GM21515 (cell line): ENCODE data around the gene RBMS3.
"Not testable (repeated sequence)": the region's sequence is repeated elsewhere in the genome, so short reads cannot be mapped to it uniquely, and the experiment has no call there.

Experiments
- ATAC-seq: cut with Tn5 transposase; IDR thresholded peaks from one replicate; pipeline ENCODE4 v1.9.1; 2021; ENCODE audit not compliant: unreplicated experiment

RBMS3 gene

GRCh38 chr3:29514912-29515311, 234.0 kb downstream of the RBMS3 start:
- ATAC-seq = no peak

DNA sequence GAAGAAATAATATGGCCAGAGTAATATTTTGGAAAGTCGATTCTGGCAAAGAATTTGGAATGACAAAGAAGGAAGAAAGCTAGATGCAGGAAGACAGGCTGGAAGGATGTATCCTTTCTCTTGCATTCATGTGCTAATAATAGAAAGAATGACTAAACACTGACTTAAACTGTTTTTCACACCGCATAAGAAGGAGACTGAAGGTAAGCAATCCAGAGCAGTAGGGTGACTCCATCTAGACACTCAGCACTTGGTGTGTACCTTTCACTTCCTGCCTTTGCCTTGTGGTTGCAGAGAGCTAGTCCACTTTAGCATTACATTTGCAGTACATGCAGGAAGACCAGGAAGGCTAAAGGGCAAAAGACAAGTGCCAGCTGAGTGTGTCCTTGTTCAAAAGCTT, 234.6 kb downstream of the RBMS3 start:
- ATAC-seq = no peak

DNA sequence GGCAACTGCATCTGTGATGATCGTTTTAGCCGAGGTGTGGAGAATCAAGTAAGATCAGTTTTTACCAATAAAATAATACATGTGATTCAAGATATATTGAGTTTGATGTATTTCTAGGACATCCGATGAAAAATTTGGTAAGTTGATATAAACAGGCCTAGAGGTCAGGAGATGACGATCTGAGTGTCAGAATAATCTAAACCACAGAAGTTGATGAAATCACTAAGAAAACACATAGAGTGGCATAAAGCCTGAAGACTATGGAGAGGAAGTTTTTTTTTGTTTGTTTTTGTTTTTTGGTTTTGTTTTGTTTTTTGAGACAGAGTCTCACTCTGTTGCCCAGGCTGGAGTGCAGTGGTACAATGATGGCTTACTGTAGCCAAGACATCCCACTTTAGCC, 235.3 kb downstream of the RBMS3 start:
- no peak for ATAC-seq

DNA sequence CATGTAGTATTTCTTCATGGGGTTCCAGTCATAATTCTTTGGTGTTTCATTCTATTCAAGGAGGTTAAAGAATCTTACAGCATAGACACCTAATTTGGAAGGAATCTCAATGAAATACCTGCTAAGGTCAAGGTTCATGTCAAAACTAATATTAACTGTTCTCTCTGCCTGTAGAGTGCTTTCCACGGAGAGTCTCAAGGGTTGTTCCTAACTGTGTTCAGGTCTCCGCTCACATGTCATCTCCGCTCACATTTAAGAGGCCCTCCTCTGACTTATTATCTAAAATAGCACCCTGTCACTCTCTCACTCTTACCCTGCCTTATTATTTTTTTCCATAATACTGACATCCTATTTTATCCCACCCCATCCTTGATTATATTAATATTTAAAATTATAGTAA, 239.9 kb downstream of the RBMS3 start:
- no peak for ATAC-seq

GRCh38 chr3:29521293-29521692, 240.4 kb downstream of the RBMS3 start:
- ATAC-seq = no peak

- no peak for ATAC-seq
Observed at GRCh38 chr3:29521751-29522150, 240.9 kb downstream of the RBMS3 start.

- ATAC-seq = not testable (repeated sequence)
Observed at GRCh38 chr3:29524433-29524832, 243.6 kb downstream of the RBMS3 start.

GRCh38 chr3:29525254-29525881, 244.5 kb downstream of the RBMS3 start:
- ATAC-seq = no peak

DNA sequence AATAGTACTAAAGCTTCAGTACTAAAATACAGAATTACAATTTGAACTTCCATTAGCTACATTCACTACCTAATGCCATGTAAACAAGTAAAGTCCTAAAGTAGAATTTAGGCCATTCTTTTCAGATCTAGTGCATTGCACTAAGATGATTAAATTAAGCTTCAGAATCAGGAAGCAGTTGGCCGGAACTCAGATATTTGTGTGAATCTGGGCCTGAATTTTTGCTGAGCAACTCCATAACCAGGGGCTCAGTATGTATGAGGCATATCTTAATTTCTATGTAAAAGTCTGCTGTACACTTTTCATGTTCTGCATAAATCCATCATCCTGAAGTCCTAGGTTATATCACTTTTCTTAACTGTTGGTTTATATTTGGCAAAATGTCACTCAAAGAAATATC, 246.4 kb downstream of the RBMS3 start:
- ATAC-seq = no peak

GRCh38 chr3:29531644-29532043, 250.8 kb downstream of the RBMS3 start:
- ATAC-seq = no peak

DNA sequence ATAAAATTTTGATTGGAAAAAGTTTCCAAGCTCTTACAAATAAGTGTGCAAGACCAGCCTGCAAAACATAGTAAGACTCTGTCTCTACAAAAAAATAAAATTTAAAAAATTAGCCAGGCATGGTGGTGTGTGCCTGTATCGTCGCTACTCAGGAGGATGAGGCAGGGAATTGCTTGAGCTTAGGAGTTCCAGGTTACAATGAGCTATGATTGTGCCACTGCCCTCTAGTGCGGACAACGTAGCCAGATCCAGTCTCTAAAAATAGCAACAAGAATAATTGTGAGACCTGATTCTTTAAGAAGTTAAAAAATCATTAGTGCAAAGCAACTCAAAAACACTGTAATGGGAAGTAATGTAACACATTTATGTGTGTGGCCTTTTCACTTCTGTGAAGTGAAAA, 251.6 kb downstream of the RBMS3 start:
- no peak for ATAC-seq

GRCh38 chr3:29534006-29534405, 253.1 kb downstream of the RBMS3 start:
- ATAC-seq = no peak

- ATAC-seq = no peak
Observed at GRCh38 chr3:29536016-29536758, 255.3 kb downstream of the RBMS3 start.

GRCh38 chr3:29537889-29538609, 257.2 kb downstream of the RBMS3 start:
- no peak for ATAC-seq

DNA sequence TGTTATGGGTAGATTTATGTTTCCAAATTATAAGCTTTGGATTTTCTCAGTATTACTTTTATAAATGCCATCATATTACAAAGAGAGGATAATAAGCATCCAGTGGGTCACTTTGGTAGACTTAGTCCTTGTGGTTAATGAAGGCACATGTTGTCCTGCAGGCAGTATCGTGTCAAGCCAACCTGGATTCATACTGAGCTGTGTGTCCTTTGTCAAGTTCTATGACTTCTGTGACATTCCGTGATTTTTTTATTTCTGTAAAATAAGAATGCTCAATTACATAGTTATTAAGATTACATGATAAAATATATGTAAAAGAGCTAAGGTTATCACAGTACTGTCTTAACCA, 257.7 kb downstream of the RBMS3 start:
- ATAC-seq = no peak

- no peak for ATAC-seq
Observed at GRCh38 chr3:29540544-29540943, 259.7 kb downstream of the RBMS3 start.

GRCh38 chr3:29544701-29545363, 264.0 kb downstream of the RBMS3 start:
- ATAC-seq = no peak

GRCh38 chr3:29545615-29546014, 264.7 kb downstream of the RBMS3 start:
- ATAC-seq = no peak

DNA sequence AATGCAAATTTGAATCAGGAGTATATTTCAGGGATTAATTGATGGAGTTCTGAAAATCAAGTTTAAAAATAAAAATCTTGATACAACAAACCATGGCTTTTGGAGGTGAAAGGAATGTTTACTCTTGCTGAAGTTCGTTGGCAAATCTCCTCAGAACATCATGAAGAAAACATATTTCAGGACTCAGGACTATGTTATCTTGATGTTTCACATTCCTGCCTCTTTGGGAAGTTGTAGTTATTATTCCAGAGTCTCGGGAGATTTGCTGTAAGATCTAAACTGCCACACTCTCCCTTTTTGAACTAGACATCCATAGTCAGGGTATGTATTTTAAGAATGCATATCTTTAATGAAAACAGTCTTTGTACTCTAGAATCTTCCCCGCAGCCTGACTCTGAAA, 271.2 kb downstream of the RBMS3 start:
- no peak for ATAC-seq

DNA sequence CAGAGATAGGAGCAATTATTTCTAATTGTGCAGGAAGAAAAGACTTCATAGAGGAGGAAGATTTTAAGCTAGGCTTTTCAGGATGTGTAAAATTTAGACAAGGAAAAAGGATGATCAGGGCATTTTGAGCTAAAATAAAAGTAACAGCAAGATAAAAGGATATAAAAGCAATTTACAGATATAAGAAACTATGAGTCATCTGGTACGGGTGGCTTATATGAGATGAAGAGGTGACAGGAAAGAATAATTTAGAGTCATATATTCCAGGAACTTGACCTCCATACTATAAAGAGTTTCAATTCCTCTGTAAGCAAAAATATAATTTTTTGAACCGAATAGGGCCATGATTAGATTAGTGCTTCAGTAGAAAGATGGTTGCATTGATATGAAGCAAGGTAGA, 273.7 kb downstream of the RBMS3 start:
- ATAC-seq = no peak

- no peak for ATAC-seq
Observed at GRCh38 chr3:29555590-29555989, 274.7 kb downstream of the RBMS3 start.

GRCh38 chr3:29557186-29557585, 276.3 kb downstream of the RBMS3 start:
- no peak for ATAC-seq
